HUES6 (cell line): ENCODE measurements around the gene AMN.

Experiments
- H3K27ac ChIP-seq: 2 replicates; pipeline ENCODE4 v1.7.0; 2013; ENCODE audit warnings: low read depth, mild to moderate bottlenecking, low read length, inconsistent platforms
- H3K27me3 ChIP-seq: 2 replicates; pipeline ENCODE4 v1.6.1; 2013; ENCODE audit warnings: low read length; ENCODE audit not compliant: control insufficient read depth, insufficient read depth
- H3K36me3 ChIP-seq: 2 replicates; pipeline ENCODE4 v1.6.1; 2013; ENCODE audit warnings: low read length; ENCODE audit not compliant: control insufficient read depth, insufficient read depth
- H3K4me1 ChIP-seq: 2 replicates; pipeline ENCODE4 v1.6.1; 2013; ENCODE audit warnings: low read length; ENCODE audit not compliant: control insufficient read depth, insufficient read depth
- H3K4me3 ChIP-seq: 2 replicates; pipeline ENCODE4 v1.5.1; 2013; ENCODE audit warnings: low read depth, low read length
- H3K9ac ChIP-seq: one replicate; pipeline ENCODE4 v1.6.1; 2013; ENCODE audit warnings: mild to moderate bottlenecking, low read length
- H3K9me3 ChIP-seq: 2 replicates; pipeline ENCODE4 v1.6.1; 2013; ENCODE audit warnings: low read depth, low read length; ENCODE audit not compliant: control insufficient read depth, insufficient read depth

Gene AMN

DNA sequence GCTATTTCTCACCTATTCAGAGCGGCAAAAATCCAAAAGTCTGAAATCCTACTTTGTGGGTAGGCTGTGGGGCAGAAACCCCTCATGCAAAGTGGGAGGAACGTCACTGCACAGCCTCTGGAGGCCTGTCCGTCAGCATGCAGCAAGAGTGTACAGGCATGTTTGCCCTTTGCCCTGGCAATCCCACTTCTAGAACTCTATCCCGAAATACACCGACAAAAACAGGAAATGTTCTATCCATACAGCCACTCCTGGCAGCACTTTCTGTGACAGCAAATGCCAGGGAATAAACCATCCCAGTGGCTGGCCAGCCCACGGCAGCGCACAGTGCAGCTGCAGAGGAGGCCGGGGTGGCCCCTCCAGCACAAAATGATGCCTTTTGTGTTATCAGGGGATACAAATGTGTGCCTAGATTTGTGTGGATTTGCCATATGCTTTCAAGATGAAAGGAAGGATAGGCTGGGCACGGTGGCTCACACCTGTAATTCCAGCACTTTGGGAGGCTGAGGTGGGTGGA, 39.7 kb downstream of the AMN start:
- Histone ChIP-seq H3K4me1 (no peaks in the 10 kb centered on the region), H3K9me3 (no peaks in the 10 kb centered on the region), H3K9ac (no peak overlapping the region), H3K4me3 (no peak overlapping the region), H3K36me3 (peaks cover 91% of the 10 kb centered on the region), H3K27ac (no peak overlapping the region), H3K27me3 (no peaks in the 10 kb centered on the region)

DNA sequence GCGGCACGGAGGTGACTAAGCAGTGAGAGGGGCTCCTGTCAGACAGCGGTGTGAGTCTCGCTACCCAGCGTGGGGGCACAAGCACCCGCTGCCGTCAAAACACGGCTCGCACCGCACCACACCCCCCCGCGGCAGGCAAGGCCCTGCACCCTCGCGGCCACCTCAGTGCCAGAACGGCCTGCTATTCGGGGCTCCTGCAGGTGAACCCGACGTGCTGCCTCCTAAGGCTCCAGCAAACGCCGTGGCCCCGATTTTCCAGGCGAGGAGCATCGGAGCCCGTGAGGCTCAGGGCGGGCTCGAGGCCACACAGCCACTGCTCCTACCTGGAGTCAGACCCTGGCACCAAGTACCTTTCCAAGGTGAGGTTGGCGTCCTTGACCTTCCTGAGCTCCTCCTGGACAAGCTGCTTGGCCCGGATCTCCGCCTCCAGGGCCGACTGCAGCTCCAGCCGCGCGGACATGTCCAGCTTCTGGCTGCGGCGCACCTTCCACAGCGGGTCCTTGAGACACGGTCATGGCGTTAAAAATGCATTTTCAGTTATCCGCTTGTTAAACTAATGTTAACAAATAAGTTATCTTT, 41.8 kb downstream of the AMN start:
- H3K27me3 ChIP-seq: no peaks in the 10 kb centered on the region
- H3K9ac ChIP-seq: no peak overlapping the region
- no peak overlapping the region for H3K27ac ChIP-seq
- H3K4me1 ChIP-seq: no peaks in the 10 kb centered on the region
- H3K36me3 ChIP-seq: peaks cover 95% of the 10 kb centered on the region
- H3K9me3 ChIP-seq: no peaks in the 10 kb centered on the region
- no peak overlapping the region for H3K4me3 ChIP-seq

DNA sequence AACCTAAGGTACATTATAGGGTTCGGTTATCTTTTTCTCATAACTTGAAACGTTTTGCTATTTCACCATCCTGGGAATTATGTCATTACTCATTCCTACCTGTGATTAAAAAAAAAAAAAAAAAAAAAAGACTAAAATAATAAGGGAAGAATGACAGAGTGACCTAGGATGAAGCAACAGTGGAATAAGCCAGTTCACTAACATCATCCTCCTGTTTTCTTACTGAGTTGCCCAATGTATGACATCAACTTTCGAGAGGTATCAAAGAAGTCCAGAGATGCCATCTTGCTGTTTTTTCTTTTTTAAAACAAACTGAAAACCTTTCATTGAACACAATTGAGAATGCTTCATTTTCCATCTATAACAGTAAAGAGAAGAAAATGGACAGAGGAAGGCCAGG, 42.8 kb downstream of the AMN start:
- H3K9ac ChIP-seq: no peak overlapping the region

GRCh38 chr14:102965971-102966655, 43.6 kb downstream of the AMN start:
- Histone ChIP-seq H3K9ac (no peak overlapping the region), H3K4me1 (no peaks in the 10 kb centered on the region), H3K27ac (no peak overlapping the region), H3K4me3 (no peak overlapping the region), H3K27me3 (no peaks in the 10 kb centered on the region), H3K9me3 (no peaks in the 10 kb centered on the region), H3K36me3 (peaks cover 98% of the 10 kb centered on the region)

More for the DNA sequence above, 42.8 kb downstream of the AMN start:
- no peaks in the 10 kb centered on the region for H3K4me1 ChIP-seq
- H3K27ac ChIP-seq: no peak overlapping the region
- H3K4me3 ChIP-seq: no peak overlapping the region
- H3K36me3 ChIP-seq: peaks cover 98% of the 10 kb centered on the region
- H3K27me3 ChIP-seq: no peaks in the 10 kb centered on the region
- H3K9me3 ChIP-seq: no peaks in the 10 kb centered on the region

DNA sequence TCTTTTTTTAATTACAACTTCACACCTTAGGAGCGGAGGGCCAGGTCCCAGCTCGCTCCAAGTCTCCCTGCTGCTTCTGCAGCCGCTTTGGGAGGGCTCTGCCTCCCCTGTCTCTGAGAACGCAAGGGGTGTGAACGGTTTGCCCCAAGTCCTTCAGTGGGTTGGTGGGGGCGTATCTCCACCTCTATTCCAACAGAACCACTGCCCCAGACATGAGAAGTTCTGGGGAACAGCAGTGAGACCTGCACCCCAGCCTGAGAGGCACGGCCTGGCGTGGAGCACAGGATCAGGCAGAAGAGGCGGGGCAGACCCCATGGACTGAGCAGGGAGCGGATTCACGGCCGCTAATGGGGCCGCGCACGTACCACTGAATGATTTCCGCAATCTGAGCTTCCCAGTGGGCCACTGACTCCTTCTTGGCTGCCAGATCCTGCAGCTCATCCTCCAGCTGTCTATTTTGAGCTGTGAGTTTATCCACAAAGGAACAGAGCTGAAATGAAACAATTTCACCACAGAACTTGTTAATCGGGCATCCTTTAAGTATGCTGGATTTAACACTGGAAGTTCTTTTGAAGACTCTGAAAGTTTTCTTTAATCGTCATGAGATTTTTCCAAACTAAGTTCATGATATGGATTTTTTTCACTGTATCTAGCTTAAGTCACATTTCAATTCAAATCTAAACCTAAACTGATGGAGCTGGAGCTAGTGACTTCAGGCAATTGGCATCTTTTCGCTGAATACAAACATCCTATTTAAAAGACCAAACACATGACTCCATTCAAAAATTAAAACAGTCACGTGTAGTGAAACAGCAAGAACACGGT, 44.4 kb downstream of the AMN start:
- H3K9me3 ChIP-seq: no peaks in the 10 kb centered on the region
- no peaks in the 10 kb centered on the region for H3K4me1 ChIP-seq
- H3K9ac ChIP-seq: no peak overlapping the region
- peaks cover 99% of the 10 kb centered on the region for H3K36me3 ChIP-seq
- H3K27me3 ChIP-seq: no peaks in the 10 kb centered on the region
- H3K27ac ChIP-seq: no peak overlapping the region
- H3K4me3 ChIP-seq: no peak overlapping the region

GRCh38 chr14:102967506-102967795, 45.0 kb downstream of the AMN start:
- H3K4me3 ChIP-seq: no peak overlapping the region
- H3K27ac ChIP-seq: no peak overlapping the region
- H3K4me1 ChIP-seq: no peaks in the 10 kb centered on the region
- H3K9ac ChIP-seq: no peak overlapping the region
- no peaks in the 10 kb centered on the region for H3K27me3 ChIP-seq
- H3K36me3 ChIP-seq: peaks cover 98% of the 10 kb centered on the region
- no peaks in the 10 kb centered on the region for H3K9me3 ChIP-seq

- H3K36me3 ChIP-seq: peaks cover 96% of the 10 kb centered on the region
Observed at GRCh38 chr14:102968306-102968705, 45.8 kb downstream of the AMN start.

DNA sequence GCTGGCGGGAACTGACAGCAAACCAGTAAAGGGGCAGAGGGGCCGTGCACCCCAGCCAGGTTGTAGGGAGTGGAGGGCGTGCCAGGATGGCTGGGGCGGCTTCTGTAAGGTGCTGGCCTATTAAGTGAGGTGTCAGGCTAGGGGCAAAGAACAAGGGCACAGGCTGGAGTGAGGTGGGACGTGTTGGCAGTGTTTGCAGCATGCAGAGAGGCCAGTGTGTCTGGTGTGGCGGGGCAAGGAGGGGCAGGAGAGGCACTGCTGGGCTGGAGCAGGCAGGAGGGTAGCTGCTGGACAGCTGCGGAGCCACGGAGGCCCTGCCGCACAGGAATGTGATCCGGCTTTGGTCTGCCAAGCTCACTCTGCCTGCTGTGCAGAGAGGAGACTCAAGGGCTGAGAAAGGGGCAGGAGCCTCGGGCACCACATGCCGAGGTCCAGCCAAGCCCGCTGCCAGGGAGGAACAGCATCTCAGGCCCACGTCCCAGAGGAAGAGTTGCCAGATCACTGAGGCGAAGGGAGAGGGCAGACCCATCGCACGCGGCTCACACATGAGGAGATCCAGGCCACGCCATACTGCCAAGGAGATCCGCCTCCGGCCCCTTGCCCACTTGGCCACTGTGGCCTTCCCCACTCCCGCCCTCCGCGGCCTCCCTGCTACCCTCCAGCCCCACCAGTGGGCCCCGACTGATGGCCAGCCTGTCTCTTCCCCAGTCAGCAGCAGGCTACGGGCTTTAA, 46.8 kb downstream of the AMN start:
- no peak overlapping the region for H3K9ac ChIP-seq
- peaks cover 96% of the 10 kb centered on the region for H3K36me3 ChIP-seq
- H3K9me3 ChIP-seq: no peaks in the 10 kb centered on the region
- H3K4me3 ChIP-seq: no peak overlapping the region
- no peaks in the 10 kb centered on the region for H3K4me1 ChIP-seq
- no peak overlapping the region for H3K27ac ChIP-seq
- H3K27me3 ChIP-seq: no peaks in the 10 kb centered on the region

More at GRCh38 chr14:102968306-102968705, 45.8 kb downstream of the AMN start:
- Histone ChIP-seq H3K4me3 (no peak overlapping the region), H3K27me3 (no peaks in the 10 kb centered on the region), H3K27ac (no peak overlapping the region), H3K9ac (no peak overlapping the region), H3K9me3 (no peaks in the 10 kb centered on the region), H3K4me1 (no peaks in the 10 kb centered on the region)

DNA sequence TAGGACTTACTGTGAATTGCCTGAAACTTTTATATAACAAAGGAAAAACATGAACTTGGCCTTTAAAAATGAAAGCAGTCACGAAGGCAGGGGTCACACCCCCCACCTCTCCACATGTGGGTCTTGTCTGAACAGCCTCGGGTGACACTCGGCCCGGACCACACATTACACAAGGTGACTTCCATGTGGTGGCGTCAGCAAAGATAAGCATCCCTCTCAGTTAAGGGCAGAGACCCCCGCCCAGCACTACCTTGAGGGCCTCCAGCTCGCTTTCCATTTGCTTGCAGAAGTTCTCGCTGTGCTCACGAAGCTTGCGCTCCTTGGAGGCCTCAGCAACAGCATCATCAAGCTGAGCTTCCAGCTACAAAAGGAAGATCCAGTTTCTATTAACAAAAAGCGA, 47.4 kb downstream of the AMN start:
- Histone ChIP-seq H3K9ac (no peak overlapping the region), H3K4me1 (no peaks in the 10 kb centered on the region), H3K27ac (no peak overlapping the region), H3K36me3 (peaks cover 97% of the 10 kb centered on the region), H3K4me3 (no peak overlapping the region), H3K27me3 (no peaks in the 10 kb centered on the region), H3K9me3 (no peaks in the 10 kb centered on the region)

GRCh38 chr14:102970496-102970895, 48.0 kb downstream of the AMN start:
- H3K9me3 ChIP-seq: no peaks in the 10 kb centered on the region

More at GRCh38 chr14:102970496-102970895, 48.0 kb downstream of the AMN start:
- Histone ChIP-seq H3K4me3 (no peak overlapping the region), H3K9ac (no peak overlapping the region), H3K4me1 (no peaks in the 10 kb centered on the region), H3K27me3 (no peaks in the 10 kb centered on the region), H3K27ac (no peak overlapping the region), H3K36me3 (peaks cover 95% of the 10 kb centered on the region)
